Right hindlimb (tissue), 1 donor: Measurements from ENCODE around the gene CHD2.
A peak's percentile ranks its signal among the peaks of the same experiment; 100 is the strongest.
"Not testable (repeated sequence)": the region's sequence is repeated elsewhere in the genome, so short reads cannot be mapped to it uniquely, and the experiment has no call there.

Experiments
- DNase-seq: peaks from one replicate; pipeline ENCODE4 v3.0.0-alpha.2; 2018

The CHD2 gene

DNA sequence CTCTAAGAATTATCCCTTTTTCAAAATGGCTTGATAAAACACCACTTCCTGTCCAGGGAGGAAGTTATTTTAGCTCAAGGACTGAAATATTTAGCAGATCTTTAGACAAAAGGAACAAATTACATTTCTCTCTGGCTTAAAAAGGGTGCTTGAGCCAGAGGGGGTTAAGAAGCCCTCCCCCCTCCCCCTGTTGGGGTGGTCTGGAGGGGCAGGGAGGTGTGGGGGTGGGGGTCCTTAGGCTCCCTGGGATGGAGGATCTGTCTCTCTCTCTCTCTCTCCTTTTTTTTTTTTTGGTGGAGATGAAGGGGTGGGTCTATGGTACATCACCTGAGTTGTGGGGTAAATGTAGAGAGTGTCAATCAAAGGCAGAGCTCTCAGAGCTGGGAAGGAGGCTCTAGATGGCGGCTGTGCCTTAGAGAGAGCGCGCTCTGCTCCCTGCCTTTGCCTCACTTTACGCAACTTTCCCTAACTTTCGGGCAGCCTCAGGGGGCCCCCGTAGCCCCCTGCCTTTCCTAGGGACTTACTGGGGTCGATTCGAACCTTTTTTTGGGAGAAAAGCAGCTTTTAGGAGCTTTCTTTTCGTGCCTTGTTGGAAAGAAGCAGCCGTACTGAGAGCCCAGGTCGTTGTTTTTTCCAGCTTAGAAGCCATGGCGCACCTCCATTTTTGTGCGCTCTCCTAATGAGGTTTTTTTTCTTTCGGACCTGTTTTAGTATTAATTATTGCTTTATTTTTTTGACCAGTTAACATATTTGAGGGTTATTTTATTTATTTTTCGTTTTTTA lies at the start of gene CHD2:
TSS of gene CHD2 (plus strand) at position 377 of the 783 bp plus-strand sequence. CDS start 914 bp downstream, outside the sequence.
- peak; percentile 87 for DNase-seq

DNA sequence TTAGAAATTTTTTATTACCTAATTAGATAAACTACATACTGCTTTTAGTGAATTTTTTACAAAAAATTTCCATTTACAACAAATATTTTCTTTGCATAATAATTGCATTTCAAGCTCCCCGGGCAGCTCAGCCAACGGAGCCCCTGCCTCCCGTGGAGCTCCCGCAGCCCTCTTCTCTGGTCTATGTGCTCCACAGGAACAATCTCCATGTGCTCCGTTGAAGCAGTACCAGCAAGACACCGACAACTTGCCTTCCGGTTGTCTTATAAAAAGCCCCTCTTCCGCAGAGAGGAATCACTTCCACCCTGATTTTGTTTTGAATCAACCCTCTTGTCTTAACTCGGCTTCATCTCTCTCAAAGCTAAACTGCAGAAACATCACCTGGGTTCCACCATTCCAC lies 46.9 kb upstream of the CHD2 start:
- no peak for DNase-seq

DNA sequence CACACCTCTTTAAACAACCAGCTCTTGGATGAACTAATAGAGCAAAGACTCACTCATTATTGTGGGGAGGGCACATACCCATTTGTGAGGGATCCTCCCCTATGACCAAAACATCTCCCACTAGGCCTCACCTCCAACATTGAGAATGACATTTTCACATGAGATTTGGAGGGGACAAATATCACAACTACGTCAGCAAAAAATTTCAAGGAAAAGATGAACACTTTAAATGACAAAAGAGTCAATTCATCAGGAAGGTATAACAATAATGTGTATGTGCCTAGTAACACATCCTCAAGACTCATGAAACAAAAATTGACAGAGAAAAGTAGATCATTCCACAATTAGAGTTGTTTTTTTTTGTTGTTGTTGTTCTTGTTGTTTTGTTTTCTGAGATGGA lies 38.4 kb upstream of the CHD2 start:
- no peak for DNase-seq

DNA sequence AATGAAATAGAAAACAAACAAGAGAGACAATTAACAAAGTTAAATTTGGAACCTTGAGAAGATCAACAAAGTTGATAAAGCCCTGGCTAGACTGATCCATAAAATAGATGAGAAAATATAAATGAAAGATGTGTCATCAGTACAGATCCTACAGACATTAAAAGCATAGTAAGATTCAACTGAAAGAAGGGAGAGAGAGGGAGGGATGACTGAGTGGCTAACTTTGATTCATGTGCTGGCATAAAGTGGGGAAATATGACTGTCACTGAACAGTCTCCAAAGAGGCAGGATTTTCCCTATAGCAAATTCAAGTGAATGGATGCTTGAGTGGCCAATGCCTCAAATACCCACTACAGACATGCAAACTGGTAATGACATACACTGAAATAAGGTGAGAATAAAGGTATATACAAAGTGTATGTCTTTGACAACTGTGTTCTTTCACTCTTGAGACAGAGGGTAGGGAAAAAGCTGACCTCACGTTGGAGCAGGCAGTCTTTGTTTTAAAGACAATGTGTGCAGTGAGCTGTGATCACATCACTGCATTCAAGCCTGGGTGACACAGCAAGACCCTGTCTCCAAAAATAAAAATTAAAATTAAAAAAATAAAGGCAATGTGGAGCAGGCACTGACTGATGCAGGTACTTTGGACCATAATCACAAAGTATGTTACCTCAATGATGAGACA lies 35.9 kb upstream of the CHD2 start:
- no peak for DNase-seq

DNA sequence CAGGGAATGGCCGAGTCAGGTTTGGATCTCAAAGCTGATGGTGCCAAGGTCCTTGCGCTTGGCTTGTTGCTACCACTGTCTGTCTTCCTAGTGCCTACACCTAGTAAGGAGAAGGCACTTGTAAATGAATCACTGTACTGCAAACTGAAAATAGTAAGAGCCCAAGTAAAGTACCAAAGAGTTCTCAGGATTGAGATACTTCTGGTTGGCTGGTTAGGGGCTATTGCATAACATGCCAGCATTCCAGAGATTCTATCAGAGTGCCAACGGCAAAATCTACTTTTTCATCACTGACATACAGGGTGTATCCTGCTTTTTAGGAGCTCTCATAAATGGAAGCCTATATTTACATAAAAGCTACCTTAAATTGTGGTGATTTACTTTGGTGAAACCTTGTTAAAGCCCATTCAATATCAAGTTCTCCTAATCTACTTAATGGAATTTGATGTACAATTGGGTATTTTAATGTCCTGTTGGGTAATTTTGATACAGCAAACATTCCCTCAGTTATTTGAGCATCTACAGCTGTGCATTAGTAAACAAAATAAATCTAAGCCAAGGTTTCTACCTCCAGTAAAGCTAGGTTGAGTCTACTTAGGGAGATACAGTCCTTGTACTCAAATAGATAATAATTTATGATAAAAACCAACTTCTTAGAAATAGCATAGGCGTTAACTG lies 30.7 kb upstream of the CHD2 start:
- DNase-seq = no peak

DNA sequence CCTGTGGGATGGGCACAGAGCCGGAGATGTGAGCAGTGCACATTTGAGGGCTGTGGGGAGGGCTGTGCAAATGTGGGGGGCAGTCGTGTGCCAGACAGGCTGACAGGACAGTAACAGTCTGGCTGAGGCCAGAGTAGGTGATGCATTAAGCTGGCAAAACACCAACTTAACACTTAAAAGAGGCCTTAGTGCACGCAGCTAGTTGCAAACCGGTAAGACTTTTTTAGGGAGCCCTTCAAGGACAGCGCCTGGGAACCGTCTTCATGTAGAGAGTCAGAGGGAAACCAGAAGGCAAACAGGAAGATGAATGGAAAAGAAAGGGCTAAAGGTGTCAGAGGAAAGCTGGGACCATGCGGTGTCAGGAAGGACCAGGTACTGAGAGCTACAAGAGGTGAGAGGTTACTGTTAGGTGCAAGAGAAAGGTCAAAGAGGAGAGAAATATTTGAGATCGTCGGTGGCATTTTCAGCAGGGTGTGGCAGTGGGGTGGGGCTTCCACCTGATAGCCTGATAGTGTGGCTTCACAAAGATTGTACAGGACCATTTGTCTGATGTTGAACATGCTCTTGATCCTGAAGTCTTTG lies 30.0 kb upstream of the CHD2 start:
- DNase-seq = no peak

DNA sequence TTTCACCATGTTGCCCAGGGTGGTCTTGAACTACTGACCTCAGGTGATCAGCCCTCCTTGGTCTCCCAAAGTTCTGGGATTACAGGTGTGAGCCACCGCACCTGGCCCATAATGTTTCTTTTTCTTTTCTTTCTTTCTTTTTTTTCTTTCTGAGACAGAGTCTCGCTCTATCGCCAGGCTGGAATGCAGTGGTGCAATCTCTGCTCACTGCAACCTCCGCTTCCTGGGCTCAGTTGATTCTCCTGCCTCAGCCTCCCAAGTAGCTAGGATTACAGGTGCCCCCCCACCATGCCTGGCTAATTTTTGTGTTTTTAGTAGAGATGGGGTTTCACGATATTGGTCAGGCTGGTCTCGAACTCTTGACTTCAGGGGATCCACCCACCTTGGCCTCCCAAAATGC lies 27.2 kb upstream of the CHD2 start:
- not testable (repeated sequence) for DNase-seq

DNA sequence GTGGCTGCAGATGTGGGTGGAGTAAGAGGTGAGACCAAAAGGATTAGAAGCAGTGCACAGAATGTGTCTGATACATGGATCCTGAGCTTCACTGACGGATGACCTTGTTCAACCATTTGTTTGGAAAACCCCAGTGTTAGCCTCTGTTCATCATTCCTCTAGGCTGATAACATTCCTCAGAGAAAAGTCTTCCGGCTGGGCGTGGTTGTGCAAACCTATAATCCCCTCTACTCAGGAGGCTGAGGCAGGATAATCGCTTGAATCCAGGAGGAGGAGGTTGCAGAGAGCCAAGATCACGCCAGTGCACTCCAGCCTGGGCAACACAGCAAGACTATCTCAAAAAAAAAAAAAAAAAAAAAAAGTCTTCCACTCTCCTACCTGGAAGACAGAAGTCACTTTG lies 23.1 kb upstream of the CHD2 start:
- no peak for DNase-seq

DNA sequence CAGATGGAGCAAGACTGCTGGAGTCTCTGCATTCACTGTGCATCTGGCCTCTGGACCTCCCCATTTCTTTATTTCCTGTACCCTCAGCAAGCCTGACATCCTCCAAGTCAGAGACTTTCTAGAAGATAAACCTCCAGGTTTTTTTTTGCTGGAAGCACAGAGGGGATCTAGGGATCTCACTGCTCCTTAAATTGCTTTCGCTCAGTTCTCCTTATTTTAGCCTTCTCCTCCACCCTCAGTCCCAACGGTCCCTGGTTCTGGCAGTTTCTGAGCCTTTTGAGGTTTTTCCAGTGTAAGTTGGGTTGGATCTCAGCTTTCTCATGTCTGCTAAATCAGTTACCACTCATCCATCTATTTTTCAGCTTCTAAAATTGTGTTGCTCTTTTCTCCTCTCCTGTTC lies 22.7 kb upstream of the CHD2 start:
- peak; percentile 67 for DNase-seq

DNA sequence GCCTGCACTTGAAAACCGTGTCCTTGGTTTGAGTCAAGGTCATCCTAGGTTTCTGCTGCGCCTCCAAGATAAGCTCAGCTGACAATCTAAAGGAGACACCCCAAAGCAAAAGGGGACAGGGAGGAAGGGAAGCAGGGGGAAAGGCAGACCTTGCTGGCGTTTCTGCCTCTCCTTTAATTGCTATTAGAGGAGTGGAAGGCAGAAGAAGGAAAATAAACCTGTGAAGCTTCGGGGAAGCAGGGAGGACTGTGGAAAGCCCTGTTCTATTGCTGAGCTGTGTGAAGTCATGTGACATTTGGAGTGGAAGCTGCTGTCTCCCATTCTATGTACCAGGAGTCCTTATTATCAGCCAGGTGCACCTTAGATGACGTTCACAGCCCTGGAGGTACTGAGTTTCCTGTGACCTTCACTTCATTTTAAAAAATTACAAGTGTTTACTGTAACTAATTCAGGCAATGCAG lies 21.5 kb upstream of the CHD2 start:
- DNase-seq = no peak

DNA sequence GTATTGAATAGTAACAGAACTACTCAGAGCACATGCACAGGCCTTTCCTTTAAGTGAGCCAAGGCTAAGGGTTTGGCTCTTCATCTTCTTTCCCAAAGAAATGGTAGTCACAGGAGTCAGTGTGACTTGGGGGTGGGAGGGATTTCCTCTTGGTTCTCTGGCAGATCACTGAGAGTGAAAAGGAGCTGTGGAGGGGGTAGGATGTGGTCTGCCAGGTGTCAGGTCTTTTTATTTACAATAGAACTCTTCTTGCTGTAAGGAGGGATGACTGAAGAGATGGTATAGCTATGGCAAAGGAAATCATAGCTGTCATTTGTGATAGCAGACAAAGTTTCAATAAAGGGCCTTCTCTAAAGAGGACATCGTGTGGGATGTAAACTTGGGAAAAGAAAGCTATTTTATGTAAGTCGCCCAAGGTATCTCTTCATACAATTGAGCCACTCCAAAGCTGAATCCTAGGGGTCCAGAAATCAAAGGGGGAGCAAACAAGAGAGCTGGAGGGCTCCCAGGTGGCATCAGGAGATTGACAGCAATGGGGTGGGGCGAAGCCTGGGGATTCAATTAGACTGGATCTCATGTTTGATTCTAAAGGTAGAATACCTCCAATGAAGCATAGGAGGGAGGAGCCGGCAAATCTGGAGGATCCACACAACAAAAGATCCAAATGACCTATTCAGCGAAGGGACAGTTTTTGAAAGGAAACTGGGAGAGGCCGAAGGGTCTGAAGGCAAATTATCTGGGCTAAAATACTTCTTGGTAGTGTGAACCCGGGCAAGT lies 20.0 kb upstream of the CHD2 start:
- DNase-seq = no peak

DNA sequence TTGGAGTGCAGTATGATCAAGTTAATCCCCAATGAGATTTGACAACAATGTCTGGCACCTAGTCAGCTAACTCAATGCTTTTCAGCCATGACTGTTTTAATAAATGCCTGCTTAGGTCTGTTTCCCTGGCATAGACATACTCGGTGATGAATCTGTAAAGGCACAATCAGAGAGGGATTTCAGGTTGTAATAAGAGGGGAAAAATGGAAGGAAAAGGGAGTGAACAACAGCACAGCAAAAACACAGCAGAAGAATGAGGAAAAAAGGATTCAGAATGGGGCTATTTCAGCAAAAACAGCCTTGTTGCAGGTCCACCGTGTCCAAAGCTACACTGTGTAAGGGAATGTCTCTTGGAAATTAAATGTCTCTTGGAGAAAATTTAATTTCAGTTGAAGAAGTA lies 19.3 kb upstream of the CHD2 start:
- no peak for DNase-seq

DNA sequence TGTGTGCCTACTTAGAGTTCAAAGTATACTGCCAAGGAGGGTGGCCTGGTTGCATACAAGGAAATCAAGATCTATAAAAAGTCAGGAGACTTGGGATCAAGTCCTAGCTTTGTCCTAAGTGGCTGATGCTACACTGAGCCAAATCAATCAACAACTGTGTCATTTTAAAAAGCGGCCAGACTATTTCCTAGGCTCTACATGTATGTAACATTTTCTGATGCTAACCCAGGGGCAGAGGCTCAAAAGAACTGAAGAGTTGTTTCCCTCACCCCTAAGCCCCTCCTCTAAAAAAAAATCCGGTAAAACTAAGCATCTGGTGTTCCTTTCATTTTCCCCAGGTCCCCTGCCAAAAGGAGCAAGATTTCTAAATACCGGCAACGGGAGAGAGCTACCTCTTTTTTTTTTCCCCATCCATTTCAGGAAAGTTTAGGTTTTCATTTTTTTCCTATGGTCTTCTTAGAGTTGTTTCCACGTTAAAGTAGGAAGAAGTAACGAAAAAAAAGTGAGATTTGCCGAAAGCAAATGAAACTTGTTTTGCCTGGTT lies 18.8 kb upstream of the CHD2 start:
- DNase-seq = peak; percentile 69

DNA sequence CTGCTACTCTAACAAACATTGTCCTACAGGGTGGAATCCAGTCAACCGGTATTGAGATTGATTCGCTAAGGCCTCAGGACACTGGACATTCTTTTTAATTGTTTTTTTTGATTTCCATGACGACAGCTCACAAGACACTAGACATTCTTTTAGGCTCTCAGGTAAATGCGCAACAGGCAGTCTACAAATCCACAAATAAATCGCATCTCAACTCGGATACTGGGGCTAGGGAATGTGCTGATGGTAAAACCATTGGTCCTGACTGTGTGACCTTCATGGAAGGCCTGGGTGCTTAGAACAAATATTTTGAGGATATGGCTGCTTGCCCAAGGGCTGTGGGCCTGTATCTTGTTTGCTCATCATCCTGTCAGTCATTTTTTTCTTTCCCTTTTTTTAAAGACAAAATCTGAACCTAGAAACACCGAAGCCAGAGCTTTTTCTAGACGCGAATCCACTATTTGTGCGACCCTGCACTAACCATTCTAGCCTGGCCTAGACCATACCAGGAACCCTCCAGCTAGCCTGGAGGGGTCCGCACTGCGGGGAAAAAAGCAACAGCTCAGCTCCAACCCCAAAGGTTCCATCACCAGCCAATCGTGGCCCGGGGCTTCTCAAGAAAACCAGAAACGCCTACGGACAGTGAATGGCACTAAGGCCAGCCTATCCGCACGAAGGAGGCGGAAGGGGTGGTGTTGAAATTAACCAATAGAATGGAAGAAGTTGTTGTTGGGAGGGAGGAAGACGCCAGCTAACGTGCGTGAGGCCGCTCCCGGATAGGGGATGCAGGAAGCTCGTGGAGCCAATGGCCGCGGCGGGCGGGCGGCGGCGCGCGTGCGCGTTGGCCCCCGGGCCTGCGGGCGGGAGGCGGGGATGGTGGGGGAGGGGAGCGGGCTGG lies 18.1 kb upstream of the CHD2 start:
- DNase-seq = peak; percentile 100

DNA sequence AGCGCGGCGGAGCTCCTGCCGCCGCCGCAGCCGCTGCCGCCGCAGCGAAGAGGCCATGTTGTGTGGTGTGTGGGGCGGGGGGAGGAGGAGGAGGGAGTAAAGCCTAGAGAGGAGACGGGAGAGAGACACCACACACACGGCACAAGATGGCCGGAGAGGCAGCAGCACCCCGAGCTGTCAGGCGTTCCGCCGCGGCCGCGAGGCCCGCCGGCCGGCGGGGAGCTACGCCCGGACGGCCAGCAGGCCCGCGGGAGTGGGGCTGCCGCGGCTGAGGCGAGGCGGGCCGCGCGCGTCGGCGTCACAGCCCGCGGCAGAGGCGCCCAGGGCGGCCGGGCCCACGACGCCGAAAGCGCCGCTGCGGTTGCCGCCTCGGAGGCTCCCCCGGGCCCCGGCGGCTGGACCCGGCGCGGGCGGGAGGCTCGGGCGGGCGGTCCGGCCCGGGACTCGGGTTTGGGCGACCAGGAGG lies 17.4 kb upstream of the CHD2 start:
- DNase-seq = no peak

DNA sequence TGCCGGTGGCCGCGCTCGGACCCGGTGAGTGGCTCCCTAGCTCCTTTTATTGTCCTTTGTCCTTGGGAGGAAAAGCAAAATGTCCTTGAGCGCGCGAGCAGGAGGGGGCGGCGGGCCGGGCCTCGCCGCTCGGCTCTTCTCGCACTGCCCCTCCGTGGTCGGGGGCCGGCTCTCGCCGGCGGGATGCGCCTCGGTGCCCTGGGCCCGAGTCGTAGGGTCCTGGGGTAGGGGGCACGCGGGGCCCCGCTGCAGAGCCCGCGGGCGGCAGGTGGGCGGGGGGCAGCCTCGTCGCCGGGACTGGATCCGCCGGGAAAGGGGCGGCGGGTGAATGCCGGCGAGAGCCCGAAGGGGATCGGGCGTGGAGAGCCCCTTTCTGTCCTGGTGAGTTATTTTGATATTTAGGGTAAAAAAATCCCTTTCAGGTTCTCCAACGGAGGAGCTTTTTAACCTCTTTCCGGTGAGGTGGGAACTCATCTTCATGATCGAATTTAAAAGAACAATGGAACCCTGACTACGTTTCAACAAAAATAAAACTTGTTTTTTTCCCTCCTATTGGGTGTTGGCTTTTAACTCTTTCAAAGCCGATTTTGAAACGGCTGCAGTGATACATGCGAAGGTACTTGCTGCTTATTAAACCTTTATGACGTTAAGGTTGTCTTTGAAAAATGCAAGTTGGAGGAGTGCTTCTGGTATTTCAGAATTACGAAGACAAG lies 16.8 kb upstream of the CHD2 start:
- DNase-seq = peak; percentile 54

DNA sequence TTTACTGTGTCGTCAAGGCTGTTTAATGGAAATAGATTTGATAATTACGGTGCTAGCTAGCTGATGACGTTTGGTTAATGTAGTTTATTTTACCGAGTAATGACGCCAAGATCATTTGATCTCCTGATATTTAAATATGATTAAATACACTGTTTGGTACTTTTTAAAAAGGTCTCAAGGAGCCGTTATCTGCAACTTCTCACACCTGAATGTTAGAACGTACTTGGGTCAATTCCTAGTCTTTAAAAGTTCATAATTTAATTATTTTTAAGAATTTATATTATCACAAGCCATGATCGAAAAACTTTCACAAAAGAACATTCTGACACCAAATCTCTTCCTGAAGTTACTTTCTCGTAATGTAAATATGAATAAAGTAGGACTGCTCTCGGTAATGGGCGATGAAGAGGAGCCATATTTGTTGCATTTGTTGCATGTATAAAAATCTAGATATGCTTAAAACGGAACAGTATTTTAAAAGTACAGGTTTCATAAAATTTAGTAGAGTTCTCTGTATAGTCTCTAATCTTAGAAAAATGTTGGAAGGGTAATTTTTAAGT lies 16.2 kb upstream of the CHD2 start:
- no peak for DNase-seq

DNA sequence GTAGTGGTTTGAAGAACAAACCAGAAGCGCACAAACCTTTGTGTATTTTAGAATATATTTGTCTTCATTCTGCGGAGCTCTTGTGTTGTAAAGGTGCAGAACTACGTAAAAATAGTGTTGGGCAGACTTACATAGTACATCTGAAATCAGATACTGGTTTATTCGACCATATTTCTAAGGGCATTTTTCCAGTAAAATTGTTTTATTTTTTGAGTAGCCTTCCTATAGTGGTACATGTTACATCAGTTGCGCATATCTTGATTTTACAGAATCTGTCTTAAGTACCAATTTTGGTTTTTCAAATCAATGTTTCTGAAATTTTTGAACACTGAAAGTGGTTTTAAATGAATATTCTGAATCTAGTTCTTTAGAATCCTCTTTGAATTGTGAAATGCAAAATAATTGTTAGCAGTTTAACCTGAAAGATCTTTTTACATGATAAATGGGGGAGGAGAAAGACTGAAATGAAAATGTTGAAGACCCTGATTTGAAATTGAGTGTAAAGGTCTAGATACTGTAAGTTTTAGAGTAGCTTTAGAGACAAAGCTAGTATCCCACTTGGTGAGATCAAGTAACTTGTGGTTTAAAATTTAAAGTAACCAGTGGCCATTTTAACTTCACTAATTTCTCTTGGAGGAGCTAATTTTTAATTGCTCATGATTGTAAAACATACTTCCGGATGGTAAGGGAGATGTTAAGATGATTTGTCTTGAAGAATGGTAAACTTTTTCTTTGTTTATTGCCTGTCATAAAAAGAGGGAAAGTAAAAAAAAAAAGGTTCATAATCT lies 15.5 kb upstream of the CHD2 start:
- no peak for DNase-seq
